Measurements from ENCODE around the gene ERBB2.

DNA sequence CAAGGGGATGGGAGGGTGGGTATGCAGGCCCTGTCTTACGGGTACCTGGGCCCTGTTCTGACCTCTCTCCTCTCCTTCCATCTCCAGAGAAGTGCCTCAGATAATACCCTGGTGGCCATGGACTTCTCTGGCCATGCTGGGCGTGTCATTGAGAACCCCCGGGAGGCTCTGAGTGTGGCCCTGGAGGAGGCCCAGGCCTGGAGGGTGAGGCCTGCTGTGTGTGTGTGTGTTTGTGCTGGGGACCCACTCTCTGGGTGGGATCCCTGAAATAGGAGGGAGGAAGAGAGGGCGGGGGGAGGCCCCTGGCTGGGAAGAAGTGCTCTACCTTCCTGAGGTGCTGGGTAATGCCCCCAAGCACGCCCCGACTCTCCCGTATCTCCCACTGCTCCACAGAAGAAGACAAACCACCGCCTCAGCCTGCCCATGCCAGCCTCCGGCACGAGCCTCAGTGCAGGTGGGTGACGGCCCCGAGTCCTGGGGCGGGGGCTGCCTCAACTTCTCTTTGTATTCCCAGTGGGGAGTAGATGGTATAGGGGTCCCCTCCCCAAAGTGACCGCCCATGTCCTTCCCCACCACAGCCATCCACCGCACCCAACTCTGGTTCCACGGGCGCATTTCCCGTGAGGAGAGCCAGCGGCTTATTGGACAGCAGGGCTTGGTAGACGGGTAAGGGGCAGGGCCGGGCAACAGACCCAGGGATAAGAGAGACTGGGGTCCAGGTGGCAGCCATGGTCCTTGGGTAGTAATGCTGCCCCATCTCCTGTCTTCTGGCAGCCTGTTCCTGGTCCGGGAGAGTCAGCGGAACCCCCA, 45.7 kb downstream of the ERBB2 start:
- TF ChIP-seq JUNB (IDR thresholded peaks at IDR 0.05) (no peak), PAX5 (IDR thresholded peaks at IDR 0.05; ENCODE audit: borderline replicate concordance, low read depth, low read length) (no peak), TAF1 (IDR thresholded peaks at IDR 0.05; ENCODE audit: borderline replicate concordance, low read depth, low read length) (no peak), ZNF217 (IDR thresholded peaks at IDR 0.05) (no peak), GATAD2B (conservative IDR thresholded peaks at IDR 0.05; ENCODE audit: low read depth) (no peak), CBX5 (IDR thresholded peaks at IDR 0.05; ENCODE audit: low read depth) (no peak), SPI1 (IDR thresholded peaks at IDR 0.05; ENCODE audit: borderline replicate concordance, insufficient read depth, low read depth, low read length) (no peak)
- TF ChIP-seq, protein P1, sequence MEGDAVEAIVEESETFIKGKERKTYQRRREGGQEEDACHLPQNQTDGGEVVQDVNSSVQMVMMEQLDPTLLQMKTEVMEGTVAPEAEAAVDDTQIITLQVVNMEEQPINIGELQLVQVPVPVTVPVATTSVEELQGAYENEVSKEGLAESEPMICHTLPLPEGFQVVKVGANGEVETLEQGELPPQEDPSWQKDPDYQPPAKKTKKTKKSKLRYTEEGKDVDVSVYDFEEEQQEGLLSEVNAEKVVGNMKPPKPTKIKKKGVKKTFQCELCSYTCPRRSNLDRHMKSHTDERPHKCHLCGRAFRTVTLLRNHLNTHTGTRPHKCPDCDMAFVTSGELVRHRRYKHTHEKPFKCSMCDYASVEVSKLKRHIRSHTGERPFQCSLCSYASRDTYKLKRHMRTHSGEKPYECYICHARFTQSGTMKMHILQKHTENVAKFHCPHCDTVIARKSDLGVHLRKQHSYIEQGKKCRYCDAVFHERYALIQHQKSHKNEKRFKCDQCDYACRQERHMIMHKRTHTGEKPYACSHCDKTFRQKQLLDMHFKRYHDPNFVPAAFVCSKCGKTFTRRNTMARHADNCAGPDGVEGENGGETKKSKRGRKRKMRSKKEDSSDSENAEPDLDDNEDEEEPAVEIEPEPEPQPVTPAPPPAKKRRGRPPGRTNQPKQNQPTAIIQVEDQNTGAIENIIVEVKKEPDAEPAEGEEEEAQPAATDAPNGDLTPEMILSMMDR (IDR thresholded peaks at IDR 0.05 in 2 of 3, conservative IDR thresholded peaks at IDR 0.05 in 1 of 3; ENCODE audit: control insufficient read depth in 2 of 3, extremely low read depth in 1 of 3, insufficient read depth in 1 of 3, low read depth in 3 of 3, low read length in 3 of 3): no peak
- TF ChIP-seq, protein P2, sequence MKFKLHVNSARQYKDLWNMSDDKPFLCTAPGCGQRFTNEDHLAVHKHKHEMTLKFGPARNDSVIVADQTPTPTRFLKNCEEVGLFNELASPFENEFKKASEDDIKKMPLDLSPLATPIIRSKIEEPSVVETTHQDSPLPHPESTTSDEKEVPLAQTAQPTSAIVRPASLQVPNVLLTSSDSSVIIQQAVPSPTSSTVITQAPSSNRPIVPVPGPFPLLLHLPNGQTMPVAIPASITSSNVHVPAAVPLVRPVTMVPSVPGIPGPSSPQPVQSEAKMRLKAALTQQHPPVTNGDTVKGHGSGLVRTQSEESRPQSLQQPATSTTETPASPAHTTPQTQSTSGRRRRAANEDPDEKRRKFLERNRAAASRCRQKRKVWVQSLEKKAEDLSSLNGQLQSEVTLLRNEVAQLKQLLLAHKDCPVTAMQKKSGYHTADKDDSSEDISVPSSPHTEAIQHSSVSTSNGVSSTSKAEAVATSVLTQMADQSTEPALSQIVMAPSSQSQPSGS (IDR thresholded peaks at IDR 0.05; ENCODE audit: low read length): no peak
